ENCODE measurements around the gene RALY. TPM values are rescaled to one million over a fixed set of nuclear protein-coding genes. Genes with fewer than 3 reads are reported as not detected.
A peak's percentile ranks its signal among the peaks of the same experiment; 100 is the strongest.

RALY gene
- total RNA-seq (2022) (298 and 307 TPM in 2 replicates), Bru-seq, nascent RNA (percentile 96 among the genes with signal in this experiment), BruChase-seq, experiment 1, labeled RNA remaining after a 2-hour chase (percentile 89 among the genes with signal in this experiment), BruChase-seq, experiment 2, labeled RNA remaining after a 6-hour chase (percentile 89 among the genes with signal in this experiment)
- long read RNA-seq, full-length matches to known transcripts: 665 of 831 reads
- long read RNA-seq, partial matches to known transcripts: 38 of 831 reads
- long read RNA-seq, other reads (novel, unspliced or antisense): 128 of 831 reads

DNA sequence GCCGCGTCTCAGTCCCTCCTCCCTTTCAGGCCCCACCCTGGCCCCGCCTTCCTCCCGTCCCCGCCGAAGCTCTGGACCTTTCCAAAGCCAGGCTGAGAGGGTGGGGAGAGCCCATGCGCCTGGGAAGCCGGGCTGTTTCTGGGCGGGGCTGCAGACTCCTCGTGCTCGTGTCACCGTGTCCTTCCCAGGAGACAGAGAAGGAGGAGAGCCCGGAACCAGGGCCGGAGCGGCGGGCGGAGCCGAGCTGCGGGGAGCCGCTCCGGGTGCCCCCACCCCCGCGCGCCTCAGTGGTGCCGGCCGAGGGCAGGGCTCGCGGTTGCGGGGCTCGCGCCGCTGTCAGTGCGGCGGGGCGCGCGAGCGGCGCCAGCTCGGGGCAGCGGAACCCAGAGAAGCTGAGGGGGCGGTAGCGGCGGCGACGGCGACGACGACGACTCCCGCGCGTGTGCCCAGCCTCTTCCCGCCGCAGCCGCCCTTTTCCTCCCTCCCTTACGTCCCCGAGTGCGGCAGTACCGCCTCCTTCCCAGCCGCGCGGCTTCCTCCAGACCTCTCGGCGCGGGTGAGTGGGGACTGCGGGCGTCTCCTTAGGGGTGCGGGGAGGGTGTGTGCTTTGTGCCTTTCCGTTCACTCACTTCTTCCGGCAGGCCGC lies at the start of gene RALY:
RALY (plus strand) TSS at position 336 of the 646 bp plus-strand sequence. CDS start 78,164 bp downstream, outside the sequence.
- no peak for DNase-seq
- peak within 1 kb of the TSS; percentile 88 for H3K4me3 ChIP-seq (ENCODE audit: low read depth, low read length)
- Mint-ChIP-seq H3K9me3 (ENCODE audit: unreplicated experiment) (no peaks in the 10 kb centered on the region), H3K27me3 (ENCODE audit: insufficient read depth, unreplicated experiment) (no peaks in the 10 kb centered on the region), H3K27ac (ENCODE audit: unreplicated experiment) (peak within 1 kb of the TSS; percentile 89), H3K4me3 (ENCODE audit: unreplicated experiment) (peak within 1 kb of the TSS; percentile 76), H3K4me1 (ENCODE audit: low read depth, unreplicated experiment) (peaks cover 9% of the 10 kb centered on the region), H3K36me3 (ENCODE audit: insufficient read depth, unreplicated experiment) (peaks cover 31% of the 10 kb centered on the region)
- peaks cover 17% of the 10 kb centered on the region for H3K4me1 ChIP-seq
- TF ChIP-seq, protein P1, sequence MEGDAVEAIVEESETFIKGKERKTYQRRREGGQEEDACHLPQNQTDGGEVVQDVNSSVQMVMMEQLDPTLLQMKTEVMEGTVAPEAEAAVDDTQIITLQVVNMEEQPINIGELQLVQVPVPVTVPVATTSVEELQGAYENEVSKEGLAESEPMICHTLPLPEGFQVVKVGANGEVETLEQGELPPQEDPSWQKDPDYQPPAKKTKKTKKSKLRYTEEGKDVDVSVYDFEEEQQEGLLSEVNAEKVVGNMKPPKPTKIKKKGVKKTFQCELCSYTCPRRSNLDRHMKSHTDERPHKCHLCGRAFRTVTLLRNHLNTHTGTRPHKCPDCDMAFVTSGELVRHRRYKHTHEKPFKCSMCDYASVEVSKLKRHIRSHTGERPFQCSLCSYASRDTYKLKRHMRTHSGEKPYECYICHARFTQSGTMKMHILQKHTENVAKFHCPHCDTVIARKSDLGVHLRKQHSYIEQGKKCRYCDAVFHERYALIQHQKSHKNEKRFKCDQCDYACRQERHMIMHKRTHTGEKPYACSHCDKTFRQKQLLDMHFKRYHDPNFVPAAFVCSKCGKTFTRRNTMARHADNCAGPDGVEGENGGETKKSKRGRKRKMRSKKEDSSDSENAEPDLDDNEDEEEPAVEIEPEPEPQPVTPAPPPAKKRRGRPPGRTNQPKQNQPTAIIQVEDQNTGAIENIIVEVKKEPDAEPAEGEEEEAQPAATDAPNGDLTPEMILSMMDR (IDR thresholded peaks at IDR 0.05; ENCODE audit: insufficient read depth in 1 of 2, low read depth in 1 of 2, low read length in 1 of 2, severe bottlenecking in 1 of 2, unreplicated experiment in 1 of 2): no peak
- H3K36me3 ChIP-seq (ENCODE audit: control insufficient read depth, insufficient read depth, low read length): 0 out of 2 replicates have a peak, but pooled peaks cover 1% of the 10 kb centered on the region
- ChIA-PET POLR2A (interaction anchor here (0.5 to 2.4 kb wide), 71 partner anchors 8 to 1748 kb away, joined by 3 to 61 read pairs (median 5); partner anchors contain the start of genes ACTL10, CBFA2T2, CDK5RAP1 and CHMP4B), CTCF (interaction anchor here (0.6 to 1.5 kb wide), 31 partner anchors 8 to 889 kb away, joined by 3 to 16 read pairs (median 4); partner anchors contain the start of genes CBFA2T2, CHMP4B, EIF2S2 and PXMP4)
- intact Hi-C loops (cut with micrococcal nuclease; ENCODE audit: unreplicated experiment): loop anchor here (1.0 to 5.0 kb wide), 9 partner anchors 52 to 306 kb away; partner anchors contain the start of genes CHMP4B, E2F1 and EIF2S2
- H3K9me3 ChIP-seq: no peaks in the 10 kb centered on the region
- H3K27me3 ChIP-seq (replicated peaks; ENCODE audit: control insufficient read depth, insufficient read depth, low read length): no peaks in the 10 kb centered on the region
- no TSS peak for BruUV-seq (replicated peaks)

DNA sequence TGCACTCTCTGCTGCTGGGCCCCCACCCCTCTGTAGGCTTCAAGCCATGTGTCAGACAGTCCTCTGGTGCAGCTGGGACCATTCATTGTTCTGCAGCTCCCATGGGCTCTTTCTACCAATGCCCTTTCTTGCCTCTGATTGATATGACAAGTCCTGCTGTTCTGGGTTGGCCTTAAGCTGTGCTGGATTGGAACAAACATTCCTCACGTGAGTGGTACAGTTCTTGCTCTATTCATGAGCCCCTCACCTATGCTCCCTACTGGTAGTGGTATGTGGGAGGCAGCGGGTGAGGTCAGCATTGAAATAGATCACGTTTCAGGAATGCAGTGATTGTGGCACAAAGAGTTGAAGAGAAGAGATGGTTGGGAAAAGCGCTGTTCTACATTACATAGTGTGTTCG lies 48.8 kb upstream of the RALY start:
- no peak for DNase-seq
- Mint-ChIP-seq H3K4me3 (ENCODE audit: unreplicated experiment) (no peak overlapping the region), H3K4me1 (ENCODE audit: low read depth, unreplicated experiment) (no peaks in the 10 kb centered on the region), H3K36me3 (ENCODE audit: insufficient read depth, unreplicated experiment) (no peaks in the 10 kb centered on the region), H3K9me3 (ENCODE audit: unreplicated experiment) (peaks cover 14% of the 10 kb centered on the region), H3K27me3 (ENCODE audit: insufficient read depth, unreplicated experiment) (no peaks in the 10 kb centered on the region), H3K27ac (ENCODE audit: unreplicated experiment) (no peak overlapping the region)
- POLR2A ChIA-PET: no interaction called here
- H3K36me3 ChIP-seq (ENCODE audit: control insufficient read depth, insufficient read depth, low read length): no peaks in the 10 kb centered on the region
- intact Hi-C loops (cut with micrococcal nuclease; ENCODE audit: unreplicated experiment): no loop called here
- no peak overlapping the region for H3K4me3 ChIP-seq (ENCODE audit: low read depth, low read length)
- CTCF ChIA-PET: no interaction called here
- no TSS peak for BruUV-seq (replicated peaks)
- H3K9me3 ChIP-seq: peaks cover 17% of the 10 kb centered on the region
- no peaks in the 10 kb centered on the region for H3K4me1 ChIP-seq
- TF ChIP-seq, protein P1 (IDR thresholded peaks at IDR 0.05; ENCODE audit: insufficient read depth in 1 of 2, low read depth in 1 of 2, low read length in 1 of 2, severe bottlenecking in 1 of 2, unreplicated experiment in 1 of 2): no peak
- H3K27me3 ChIP-seq (replicated peaks; ENCODE audit: control insufficient read depth, insufficient read depth, low read length): no peaks in the 10 kb centered on the region

DNA sequence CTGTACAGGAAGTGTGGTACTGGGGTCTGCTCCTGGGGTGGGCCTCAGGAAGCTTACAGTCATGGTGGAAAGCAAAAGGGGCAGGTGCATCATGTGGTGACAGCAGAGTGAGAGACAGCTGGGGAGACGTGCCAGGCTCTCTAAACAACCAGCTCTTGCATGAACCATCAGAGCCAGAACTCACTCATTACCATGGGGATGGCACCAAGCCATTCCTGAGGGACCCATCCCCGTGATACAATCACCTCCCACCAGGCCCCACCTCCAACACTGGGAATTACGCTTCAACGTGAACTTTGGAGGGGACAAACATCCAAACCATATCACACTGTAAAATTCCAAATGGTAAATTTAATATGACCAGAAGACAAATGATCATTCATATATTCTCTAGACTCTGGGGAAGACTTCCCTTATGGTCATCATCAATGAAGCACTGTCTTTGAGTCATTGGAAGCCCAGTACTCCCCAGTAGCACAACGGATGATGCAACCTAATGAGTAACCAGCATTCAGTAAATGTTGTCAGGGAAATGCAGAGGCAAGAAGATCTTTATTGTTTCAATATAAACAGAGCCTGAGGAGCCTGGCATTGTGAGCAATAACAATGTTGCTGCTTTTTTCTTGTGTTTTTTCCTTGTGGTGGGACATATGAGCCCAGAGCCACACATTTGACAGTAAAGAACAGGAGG lies 48.2 kb upstream of the RALY start:
- no peaks in the 10 kb centered on the region for H3K27me3 ChIP-seq (replicated peaks; ENCODE audit: control insufficient read depth, insufficient read depth, low read length)
- H3K4me1 ChIP-seq: no peaks in the 10 kb centered on the region
- CTCF ChIA-PET: no interaction called here
- BruUV-seq (replicated peaks): no TSS peak
- POLR2A ChIA-PET: interaction anchor here (0.7 kb wide), 1 partner anchor 27 kb away, joined by 3 read pairs; no protein-coding TSS in a partner anchor
- intact Hi-C loops (cut with micrococcal nuclease; ENCODE audit: unreplicated experiment): no loop called here
- Mint-ChIP-seq H3K36me3 (ENCODE audit: insufficient read depth, unreplicated experiment) (no peaks in the 10 kb centered on the region), H3K4me1 (ENCODE audit: low read depth, unreplicated experiment) (no peaks in the 10 kb centered on the region), H3K4me3 (ENCODE audit: unreplicated experiment) (no peak overlapping the region), H3K27me3 (ENCODE audit: insufficient read depth, unreplicated experiment) (peaks cover under 1% of the 10 kb centered on the region), H3K27ac (ENCODE audit: unreplicated experiment) (no peak overlapping the region), H3K9me3 (ENCODE audit: unreplicated experiment) (peaks cover 19% of the 10 kb centered on the region)
- no peak overlapping the region for H3K4me3 ChIP-seq (ENCODE audit: low read depth, low read length)
- TF ChIP-seq, protein P1 (IDR thresholded peaks at IDR 0.05; ENCODE audit: insufficient read depth in 1 of 2, low read depth in 1 of 2, low read length in 1 of 2, severe bottlenecking in 1 of 2, unreplicated experiment in 1 of 2): no peak
- H3K9me3 ChIP-seq: peaks cover 17% of the 10 kb centered on the region
- no peaks in the 10 kb centered on the region for H3K36me3 ChIP-seq (ENCODE audit: control insufficient read depth, insufficient read depth, low read length)
- DNase-seq: no peak

All from Caco-2 (cell line).